Progenitor cell of endocrine pancreas (in vitro differentiated cells): ENCODE data around the gene OR10H4. TPM values are rescaled to one million over a fixed set of nuclear protein-coding genes. Genes with fewer than 3 reads are reported as not detected.
"Not testable (repeated sequence)": the region's sequence is repeated elsewhere in the genome, so short reads cannot be mapped to it uniquely, and the experiment has no call there.

Experiments
- DNase-seq: peaks from one replicate; pipeline ENCODE4 v3.0.0; 2021; ENCODE audit warnings: low spot score; ENCODE audit not compliant: unreplicated experiment
- H3K27ac Mint-ChIP-seq: 2 replicates; pipeline ENCODE4 v1.8.0; 2021; ENCODE audit warnings: mild to moderate bottlenecking, moderate library complexity, mixed read lengths
- H3K27me3 Mint-ChIP-seq: 2 replicates; pipeline ENCODE4 v1.8.0; 2021; ENCODE audit warnings: mixed read lengths
- H3K36me3 Mint-ChIP-seq: 2 replicates; pipeline ENCODE4 v1.8.0; 2022; ENCODE audit warnings: mixed read lengths; ENCODE audit not compliant: insufficient read depth
- H3K4me1 Mint-ChIP-seq: 2 replicates; pipeline ENCODE4 v1.8.0; 2021; ENCODE audit warnings: low read depth, mixed read lengths
- H3K4me3 Mint-ChIP-seq: 2 replicates; pipeline ENCODE4 v1.8.0; 2021; ENCODE audit warnings: low read depth, mild to moderate bottlenecking, moderate library complexity, mixed read lengths
- H3K9me3 Mint-ChIP-seq: 2 replicates; pipeline ENCODE4 v1.8.0; 2021; ENCODE audit warnings: low read depth, mixed read lengths
- CTCF ChIP-seq: fragments of 200-600 bp; sonication (generic); IDR thresholded peaks from one replicate; pipeline ENCODE4 v1.5.0; 2021; ENCODE audit warnings: antibody characterized with exemption, mild to moderate bottlenecking; ENCODE audit not compliant: unreplicated experiment
- long read RNA-seq: library from polyadenylated mRNA; unstranded; transcript quantifications from one replicate; pipeline ENCODE4 v2.0.0, GENCODE V29; 2020
- total RNA-seq: library from RNA; stranded (reverse); gene quantifications from 2 replicates; pipeline ENCODE4 v1.2.1, GENCODE V29; 2021

The OR10H4 gene, protein sequence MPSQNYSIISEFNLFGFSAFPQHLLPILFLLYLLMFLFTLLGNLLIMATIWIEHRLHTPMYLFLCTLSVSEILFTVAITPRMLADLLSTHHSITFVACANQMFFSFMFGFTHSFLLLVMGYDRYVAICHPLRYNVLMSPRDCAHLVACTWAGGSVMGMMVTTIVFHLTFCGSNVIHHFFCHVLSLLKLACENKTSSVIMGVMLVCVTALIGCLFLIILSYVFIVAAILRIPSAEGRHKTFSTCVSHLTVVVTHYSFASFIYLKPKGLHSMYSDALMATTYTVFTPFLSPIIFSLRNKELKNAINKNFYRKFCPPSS
- total RNA-seq = not detected in 2 replicates
- long read RNA-seq = 0 reads

- Mint-ChIP-seq H3K36me3 (no peaks in the 10 kb centered on the region), H3K27me3 (no peaks in the 10 kb centered on the region), H3K4me1 (no peaks in the 10 kb centered on the region), H3K9me3 (peaks cover 58% of the 10 kb centered on the region), H3K27ac (no peak within 1 kb of the TSS), H3K4me3 (no peak within 1 kb of the TSS)
- DNase-seq = no peak
- no peak for TF ChIP-seq CTCF
Measured at GRCh38 chr19:15948223-15949058, at the start of gene OR10H4. Gene OR10H4 (plus strand): TSS chr19:15949008. CDS start chr19:15949008, 0 bp downstream.

GRCh38 chr19:15899561-15899960, 49.2 kb upstream of the OR10H4 start:
- not testable (repeated sequence) for H3K4me1 Mint-ChIP-seq, H3K36me3 Mint-ChIP-seq, H3K27ac Mint-ChIP-seq, DNase-seq, H3K4me3 Mint-ChIP-seq, H3K27me3 Mint-ChIP-seq
- peaks cover 59% of the 10 kb centered on the region for H3K9me3 Mint-ChIP-seq

DNA sequence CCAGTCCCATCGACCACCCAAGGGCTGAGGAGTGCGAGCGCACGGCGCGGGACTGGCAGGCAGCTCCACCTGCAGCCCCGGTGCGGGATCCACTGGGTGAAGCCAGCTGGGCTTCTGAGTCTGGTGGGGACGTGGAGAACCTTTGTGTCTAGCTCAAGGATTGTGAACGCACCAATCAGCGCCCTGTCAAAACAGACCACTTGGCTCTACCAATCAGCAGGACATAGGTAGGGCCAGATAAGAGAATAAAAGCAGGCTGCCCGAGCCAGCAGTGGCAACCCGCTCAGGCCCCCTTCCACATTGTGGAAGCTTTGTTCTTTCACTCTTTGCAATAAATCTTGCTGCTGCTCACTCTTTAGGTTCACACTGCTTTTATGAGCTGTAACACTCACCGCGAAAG, 48.8 kb upstream of the OR10H4 start:
- not testable (repeated sequence) for H3K4me3 Mint-ChIP-seq, H3K4me1 Mint-ChIP-seq, H3K27me3 Mint-ChIP-seq

GRCh38 chr19:15900504-15900903, 48.3 kb upstream of the OR10H4 start:
- Mint-ChIP-seq H3K27ac (no peak overlapping the region), H3K4me1 (no peaks in the 10 kb centered on the region), H3K4me3 (no peak overlapping the region), H3K27me3 (no peaks in the 10 kb centered on the region), H3K9me3 (peaks cover 57% of the 10 kb centered on the region), H3K36me3 (peaks cover 2% of the 10 kb centered on the region)
- no peak for DNase-seq
- TF ChIP-seq CTCF = no peak

More for the DNA sequence above, 48.8 kb upstream of the OR10H4 start:
- H3K27ac Mint-ChIP-seq, DNase-seq, H3K36me3 Mint-ChIP-seq: not testable (repeated sequence)
- peaks cover 59% of the 10 kb centered on the region for H3K9me3 Mint-ChIP-seq

GRCh38 chr19:15902254-15902653, 46.6 kb upstream of the OR10H4 start:
- Mint-ChIP-seq H3K36me3 (peaks cover 2% of the 10 kb centered on the region), H3K4me3 (no peak overlapping the region), H3K9me3 (peaks cover 61% of the 10 kb centered on the region), H3K4me1 (no peaks in the 10 kb centered on the region), H3K27me3 (no peaks in the 10 kb centered on the region), H3K27ac (no peak overlapping the region)
- TF ChIP-seq CTCF = no peak
- DNase-seq = no peak

DNA sequence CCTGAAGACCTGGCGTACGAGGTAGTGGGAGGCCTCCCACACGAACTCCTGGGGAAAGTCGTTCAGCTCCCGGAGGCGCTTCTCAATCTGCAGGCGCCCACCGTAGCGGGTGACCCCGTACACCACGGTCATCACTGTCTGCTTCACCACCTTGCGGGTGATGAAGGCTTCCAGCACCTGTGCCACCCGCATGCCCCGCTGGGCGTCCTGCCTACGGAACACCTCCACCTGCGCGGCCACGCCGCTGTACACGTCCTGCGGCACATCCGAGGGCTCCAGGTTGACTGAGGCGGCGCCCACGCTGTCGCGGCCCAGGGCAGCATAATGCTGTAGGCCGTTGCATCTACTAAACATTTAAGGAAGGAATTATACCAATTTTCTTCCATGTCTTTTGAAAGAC, 45.9 kb upstream of the OR10H4 start:
- H3K4me1 Mint-ChIP-seq, H3K27me3 Mint-ChIP-seq, H3K4me3 Mint-ChIP-seq, DNase-seq, H3K36me3 Mint-ChIP-seq, H3K27ac Mint-ChIP-seq: not testable (repeated sequence)
- H3K9me3 Mint-ChIP-seq = peaks cover 63% of the 10 kb centered on the region
